ENCODE data around the gene UBLCP1.

DNA sequence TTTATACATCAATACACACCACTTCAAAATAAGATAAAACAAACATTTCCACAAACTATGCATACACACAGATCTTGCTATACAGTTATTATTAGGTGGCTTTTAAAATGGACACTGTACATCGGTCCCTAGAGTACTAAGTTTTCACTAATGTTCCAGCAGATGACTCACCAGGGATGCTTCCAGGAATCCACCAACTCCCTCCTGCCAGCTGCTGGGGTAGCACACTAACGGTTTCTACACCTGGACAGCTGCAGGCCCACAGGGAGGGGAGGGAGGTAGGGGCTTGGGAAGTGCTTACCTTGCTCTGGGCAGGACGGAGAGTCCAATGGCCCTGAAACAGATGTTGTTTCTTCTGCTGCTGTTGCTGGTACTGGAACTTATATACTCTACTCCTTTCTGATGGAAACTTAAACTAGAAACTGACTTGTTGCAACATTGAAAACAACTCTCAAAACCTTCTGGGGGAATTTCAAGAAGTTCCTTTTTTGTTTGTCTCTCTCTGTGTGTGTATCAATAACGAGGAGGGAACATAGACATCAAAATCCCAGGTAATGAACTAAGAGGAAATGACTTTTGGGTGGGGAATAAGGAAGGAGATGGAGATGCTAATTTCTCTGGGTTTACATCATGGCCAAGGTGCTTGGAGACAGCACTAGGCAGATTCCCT is 67.2 kb downstream of the UBLCP1 start, which contains the start of gene IL12B:
- TF ChIP-seq EP300 (IDR thresholded peaks at IDR 0.05) (no peak), POLR2A (IDR thresholded peaks at IDR 0.05) (no peak), POLR2AphosphoS5 (IDR thresholded peaks at IDR 0.05) (no peak)
- TF ChIP-seq, protein P1, sequence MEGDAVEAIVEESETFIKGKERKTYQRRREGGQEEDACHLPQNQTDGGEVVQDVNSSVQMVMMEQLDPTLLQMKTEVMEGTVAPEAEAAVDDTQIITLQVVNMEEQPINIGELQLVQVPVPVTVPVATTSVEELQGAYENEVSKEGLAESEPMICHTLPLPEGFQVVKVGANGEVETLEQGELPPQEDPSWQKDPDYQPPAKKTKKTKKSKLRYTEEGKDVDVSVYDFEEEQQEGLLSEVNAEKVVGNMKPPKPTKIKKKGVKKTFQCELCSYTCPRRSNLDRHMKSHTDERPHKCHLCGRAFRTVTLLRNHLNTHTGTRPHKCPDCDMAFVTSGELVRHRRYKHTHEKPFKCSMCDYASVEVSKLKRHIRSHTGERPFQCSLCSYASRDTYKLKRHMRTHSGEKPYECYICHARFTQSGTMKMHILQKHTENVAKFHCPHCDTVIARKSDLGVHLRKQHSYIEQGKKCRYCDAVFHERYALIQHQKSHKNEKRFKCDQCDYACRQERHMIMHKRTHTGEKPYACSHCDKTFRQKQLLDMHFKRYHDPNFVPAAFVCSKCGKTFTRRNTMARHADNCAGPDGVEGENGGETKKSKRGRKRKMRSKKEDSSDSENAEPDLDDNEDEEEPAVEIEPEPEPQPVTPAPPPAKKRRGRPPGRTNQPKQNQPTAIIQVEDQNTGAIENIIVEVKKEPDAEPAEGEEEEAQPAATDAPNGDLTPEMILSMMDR (IDR thresholded peaks at IDR 0.05), result no peak
